ENCODE data around the gene GATAD2B.

GATAD2B gene

DNA sequence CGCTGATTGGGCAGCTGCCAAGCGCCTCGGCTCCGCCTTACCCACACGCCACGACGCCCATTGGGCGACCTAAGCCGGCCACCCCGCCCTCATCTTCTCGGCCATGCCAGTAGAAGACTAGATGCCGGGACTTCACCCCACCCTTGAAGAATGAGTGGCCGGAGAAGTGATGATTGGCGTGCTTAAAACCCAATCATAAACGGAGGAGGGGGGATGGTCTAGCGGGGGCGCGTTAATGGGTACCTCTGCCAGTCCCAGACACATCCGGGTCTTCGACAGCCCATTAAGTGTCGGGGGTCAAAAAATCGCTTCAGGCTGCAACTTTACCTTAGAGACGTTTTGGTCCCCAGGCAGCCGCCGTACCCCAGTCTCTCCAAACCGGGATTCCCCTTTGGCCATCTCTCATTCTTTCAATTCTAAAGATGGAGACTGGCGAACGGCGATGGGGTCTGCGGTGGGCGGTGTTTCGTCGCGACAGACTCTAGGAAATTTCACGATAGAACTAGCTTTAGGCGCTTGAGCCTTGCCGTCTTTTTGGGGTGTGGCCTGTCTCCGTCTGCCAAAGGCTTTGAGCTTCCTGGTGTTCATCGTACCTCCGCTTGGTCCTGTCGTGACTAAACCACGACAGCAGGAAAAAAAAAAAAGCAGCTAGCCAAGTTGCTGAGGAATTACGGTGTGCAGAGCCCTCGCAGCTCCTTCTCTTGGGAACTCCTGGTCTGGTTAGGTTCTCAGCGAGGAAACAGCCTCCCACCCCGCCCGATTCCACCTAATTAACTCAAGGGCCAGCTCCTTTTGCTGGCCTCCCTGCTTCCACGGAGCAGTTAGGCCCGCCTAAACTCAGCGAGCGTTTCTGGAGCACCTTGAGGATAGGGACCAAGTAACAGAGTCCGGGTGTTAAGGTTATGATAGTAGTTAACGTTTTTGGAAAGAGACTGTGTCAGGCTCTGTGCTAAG lies at the start of gene GATAD2B:
Gene GATAD2B, minus strand, starts transcription at position 1 of the 954 bp plus-strand sequence. CDS start 94,625 bp downstream, outside the sequence.
- DNase-seq: peak; percentile 100

DNA sequence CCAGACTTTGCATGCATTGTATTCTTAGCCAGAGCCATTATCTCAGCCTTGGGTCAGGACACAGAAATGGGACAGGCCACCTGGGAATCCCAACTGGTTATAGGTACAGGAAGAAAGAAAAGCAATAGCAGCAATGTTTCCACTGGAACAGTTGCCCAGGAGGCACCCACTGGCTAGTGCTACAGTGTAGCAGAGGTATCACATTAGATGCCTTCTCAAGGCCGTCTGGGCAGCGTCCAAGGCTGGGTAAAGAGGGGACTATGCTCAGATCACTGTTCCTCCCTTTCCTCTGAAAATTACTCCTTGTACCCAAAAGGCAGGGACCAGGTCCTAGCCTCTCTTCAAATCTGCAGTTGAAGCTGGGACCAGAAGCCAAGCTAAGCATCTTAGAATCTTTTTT lies 47.6 kb upstream of the GATAD2B start:
- DNase-seq: no peak

DNA sequence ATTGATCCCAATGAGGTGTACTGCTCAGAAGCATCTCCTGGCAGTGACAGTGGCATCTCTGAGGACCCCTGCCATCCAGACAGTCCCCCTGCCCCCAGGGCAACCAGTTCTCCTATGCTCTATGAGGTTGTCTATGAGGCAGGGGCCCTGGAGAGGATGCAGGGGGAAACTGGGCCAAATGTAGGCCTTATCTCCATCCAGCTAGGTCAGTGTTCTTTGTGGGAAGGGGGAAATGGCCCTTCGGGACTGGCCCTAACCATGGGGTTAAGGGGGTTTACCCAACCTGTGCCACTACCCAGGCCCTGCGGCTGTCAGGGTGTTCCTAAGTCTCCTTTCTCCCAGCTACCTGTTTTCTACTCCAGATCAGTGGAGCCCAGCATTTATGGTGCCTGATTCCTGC lies 46.2 kb upstream of the GATAD2B start:
- DNase-seq: no peak

DNA sequence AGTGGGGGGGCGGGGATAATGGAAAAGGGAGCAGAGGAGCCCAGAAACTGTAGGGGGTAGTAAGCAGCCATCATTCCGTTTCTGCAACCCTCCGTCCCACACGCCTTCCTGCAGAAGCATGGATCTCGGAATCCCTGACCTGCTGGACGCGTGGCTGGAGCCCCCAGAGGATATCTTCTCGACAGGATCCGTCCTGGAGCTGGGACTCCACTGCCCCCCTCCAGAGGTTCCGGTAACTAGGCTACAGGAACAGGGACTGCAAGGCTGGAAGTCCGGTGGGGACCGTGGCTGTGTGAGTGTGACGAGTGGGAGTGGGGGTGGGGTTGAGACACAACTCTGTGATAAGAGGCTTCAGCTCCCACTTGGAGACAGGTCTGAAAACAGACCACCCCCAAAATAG lies 45.6 kb upstream of the GATAD2B start:
- peak; percentile 71 for DNase-seq

DNA sequence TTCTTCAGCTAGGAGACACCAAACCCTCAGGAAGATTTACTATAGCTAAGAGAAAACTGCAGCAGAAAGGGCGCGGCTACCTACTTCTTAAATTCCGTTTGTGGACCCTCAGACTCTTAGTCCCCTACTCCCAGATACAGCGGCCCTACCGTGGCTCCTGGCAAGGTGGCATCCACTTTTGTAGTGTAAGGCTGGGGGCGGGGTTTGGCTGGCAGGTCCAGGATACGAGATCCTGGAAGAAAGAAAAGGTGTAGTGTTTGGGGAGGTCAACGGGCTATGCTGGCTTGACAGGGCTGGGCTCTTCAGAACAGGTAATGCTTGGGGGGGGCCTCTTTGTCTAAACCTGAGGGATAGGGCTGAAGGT lies 45.2 kb upstream of the GATAD2B start:
- peak; percentile 88 for DNase-seq

DNA sequence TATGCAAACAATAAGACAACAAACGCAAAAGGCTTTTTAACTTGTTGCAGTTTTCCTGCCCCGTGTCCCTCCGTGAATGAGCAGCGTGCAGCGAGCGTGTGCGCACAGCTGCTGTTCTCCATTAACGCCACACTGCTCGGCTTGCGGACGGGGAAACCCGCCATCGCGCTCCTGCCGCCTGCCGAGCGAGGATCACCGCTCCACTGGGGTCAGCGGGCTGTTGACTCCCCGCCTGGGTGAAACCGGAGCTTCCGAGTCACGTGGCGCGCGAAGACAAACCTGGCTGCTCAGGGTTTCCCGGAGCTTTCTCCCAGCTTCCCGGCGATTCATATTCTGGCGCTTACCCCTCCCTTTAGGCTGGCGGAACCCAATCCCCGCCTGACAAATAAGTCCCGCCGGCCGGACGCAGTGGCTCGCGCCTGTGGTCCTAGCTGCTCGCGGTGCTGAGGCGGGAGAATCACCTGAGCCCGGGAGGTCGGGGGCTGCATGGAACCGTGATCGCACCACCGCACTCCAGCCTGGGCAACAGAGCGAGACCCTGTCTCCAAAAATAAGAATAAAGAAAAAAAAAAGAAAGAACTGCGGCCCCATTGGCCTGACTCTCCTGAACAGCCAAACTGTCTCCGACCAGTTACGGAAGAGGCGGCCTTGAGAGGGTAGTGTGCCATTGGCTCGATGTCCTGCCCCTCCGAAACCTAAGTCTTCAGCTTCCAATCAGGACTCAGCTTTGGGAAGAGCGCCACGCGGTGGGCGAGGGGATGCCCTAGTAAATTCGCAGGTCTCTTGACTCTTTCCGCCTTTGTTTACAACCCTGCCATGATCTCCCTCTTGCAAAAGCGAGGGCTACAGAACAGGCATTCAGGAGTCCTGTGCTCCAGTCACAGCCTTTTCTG lies 44.6 kb upstream of the GATAD2B start, which contains the start of gene CREB3L4:
Gene CREB3L4, plus strand, starts transcription at position 796 of the 893 bp plus-strand sequence. CDS start 624 bp downstream, outside the sequence.
- DNase-seq: peak; percentile 99

DNA sequence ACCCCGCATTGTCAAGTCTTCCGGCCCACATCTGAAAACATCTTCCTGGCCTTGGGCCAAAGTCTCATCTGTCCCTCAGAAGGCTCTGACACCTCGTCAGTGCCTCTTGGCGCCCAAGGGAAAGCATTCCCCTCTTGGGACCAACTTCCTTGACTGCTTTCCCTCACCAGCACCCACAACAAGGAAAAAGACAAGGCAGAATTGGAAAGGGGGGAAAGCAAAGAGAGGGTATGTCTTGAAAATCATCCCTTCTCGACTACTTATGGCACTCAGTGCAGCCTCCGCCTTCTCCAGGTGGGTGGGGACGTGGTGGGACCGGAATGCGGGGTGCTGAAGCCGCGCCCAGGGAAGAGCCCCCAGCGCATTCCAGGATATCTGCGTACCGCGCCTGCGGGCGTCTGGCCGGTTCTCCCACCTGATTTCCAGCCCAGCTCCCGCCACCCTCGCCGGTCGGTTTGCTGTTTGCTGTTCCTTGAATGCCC lies 41.1 kb upstream of the GATAD2B start:
- DNase-seq: peak; percentile 84

DNA sequence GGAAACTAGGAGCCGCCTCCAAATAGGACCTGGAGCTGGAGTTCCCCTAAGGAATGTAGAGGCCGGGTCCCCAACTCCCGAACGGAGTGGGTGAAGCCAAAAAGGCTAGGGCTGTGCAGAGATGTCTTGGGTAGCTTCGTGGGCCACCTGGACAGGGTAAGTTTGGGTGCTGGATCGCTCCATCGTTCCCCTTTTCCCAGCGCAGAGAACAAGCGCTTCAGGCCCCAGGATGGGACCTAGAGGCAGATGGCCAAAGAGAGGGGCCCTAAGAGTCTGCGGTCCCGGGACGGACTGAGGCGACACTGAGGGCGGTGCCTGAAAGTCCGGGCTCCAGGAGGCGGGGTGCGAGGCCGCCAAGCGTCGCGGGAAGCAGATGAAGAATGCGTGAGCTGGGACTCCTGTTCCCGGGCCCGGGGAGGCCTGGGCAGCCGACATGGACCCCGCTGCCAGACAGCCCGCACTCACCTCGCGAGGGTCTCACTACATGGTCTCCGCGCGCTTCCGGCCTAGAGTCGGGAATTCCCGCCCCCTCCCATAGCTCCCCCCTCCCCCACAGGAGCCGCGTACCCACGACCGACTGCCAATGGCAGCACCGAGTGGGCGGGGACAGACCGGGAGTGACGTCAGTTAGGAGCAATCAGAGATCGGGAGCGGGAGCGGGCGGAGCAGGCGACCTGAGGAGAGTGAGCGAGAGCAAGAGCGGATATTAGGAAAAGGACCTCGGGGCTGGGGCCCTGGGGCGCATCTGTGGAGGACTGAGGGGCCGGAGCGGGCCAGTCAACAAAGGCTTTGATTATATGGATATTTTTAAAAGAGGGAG lies 40.5 kb upstream of the GATAD2B start, which contains the start of gene SLC39A1:
Gene SLC39A1, minus strand, starts transcription at position 508 of the 820 bp plus-strand sequence. CDS start 822 bp downstream, outside the sequence.
- peak; percentile 99 for DNase-seq

DNA sequence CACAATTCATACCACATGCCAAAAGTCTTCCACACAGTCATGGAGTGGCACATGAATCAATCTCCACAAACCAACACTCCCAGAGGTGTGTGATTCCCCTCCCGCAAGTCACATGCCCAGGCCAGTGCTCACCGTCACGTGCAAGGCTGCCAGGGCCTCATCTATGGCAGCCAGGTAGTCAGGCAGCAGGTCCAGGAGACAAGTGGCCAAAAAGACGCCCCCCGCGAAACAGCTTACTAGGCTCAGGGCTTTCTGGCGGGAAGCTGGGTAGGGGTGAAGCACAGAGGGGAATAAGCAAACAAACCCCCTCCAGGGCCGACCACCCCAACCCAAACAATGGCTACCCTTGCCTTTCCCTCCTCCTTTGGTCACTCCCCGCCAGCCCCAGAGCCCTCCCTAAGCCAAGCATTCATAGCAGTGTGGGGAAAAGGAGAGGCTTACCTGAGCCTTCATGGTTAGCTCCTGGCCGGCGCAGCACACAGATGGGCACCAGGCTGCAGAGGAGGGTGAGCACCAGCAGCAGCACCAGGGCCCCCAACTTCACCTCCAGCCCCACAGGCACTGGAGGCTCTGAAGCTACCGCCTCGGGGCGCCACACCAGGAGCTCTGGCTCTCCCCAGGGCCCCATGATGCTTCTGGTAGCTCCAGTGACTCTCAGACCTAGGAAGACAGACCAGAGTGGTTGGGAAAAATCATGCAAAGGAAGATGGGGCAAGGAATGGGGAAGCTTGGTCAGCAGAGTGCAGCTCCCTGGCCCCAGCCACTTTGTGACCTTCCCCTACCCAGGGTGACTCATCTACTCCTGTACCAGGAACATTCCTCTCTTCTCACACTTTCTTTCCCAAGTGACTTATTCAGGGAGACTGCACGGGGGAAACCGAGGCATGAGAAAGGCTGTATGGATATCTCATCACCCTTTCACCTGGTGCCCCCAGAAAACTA lies 39.6 kb upstream of the GATAD2B start:
- DNase-seq: peak; percentile 59

DNA sequence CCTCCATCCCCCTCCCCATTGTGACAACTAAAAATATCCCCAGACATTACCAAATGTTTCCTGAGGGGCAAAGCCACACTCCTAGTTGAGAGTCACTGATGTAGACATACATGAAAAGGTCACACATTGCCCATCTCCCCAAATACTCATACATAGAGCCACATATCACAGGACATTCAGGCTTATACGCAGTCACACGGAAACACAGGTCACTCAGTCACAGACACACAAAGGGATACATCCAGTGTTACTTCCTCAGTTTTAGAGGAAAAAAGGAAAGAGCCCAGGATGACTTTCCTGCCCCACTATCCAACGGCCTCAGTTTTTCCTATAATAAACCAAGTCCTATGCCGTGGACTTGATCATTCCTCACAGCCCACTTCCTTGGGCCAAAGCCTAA lies 38.6 kb upstream of the GATAD2B start:
- DNase-seq: no peak

DNA sequence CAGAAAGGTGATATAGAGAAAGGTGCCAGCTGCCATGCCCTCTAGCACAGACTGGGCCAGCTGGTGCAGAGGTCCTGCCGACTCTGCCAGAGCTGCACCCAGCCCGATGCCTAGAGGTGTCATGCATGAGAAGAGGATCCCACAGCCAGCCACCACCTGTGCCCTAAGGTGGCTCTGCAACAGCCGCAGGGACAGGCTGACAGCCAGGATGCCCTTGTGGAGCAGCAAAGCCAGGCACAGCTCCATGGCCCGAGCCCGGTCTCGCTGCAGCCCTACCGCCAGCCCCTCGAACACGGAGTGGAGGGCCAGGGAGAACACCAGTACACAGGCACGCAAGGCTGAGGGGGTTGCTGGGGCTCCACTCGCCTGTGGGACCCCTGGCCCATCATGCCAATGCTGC lies 37.4 kb upstream of the GATAD2B start:
- no peak for DNase-seq

DNA sequence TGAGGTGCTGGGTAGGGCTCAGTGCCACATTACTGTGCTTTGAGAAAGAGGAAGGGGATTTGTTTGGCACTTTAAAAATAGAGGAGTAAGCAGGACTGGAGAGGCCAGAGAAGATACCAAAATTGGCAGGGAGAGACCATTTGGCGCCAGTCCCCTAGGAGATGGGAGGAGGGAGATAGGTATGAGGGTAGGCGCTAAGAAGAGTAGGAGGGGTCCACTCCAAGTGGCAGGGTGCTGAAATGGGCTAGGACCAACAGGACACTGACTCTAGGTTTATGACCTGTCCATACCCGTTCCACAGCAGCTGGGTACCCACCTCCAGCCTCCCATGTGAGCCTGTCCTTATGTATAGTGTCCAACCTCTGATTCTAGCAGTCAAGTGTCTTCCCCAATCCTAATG lies 36.7 kb upstream of the GATAD2B start:
- no peak for DNase-seq

DNA sequence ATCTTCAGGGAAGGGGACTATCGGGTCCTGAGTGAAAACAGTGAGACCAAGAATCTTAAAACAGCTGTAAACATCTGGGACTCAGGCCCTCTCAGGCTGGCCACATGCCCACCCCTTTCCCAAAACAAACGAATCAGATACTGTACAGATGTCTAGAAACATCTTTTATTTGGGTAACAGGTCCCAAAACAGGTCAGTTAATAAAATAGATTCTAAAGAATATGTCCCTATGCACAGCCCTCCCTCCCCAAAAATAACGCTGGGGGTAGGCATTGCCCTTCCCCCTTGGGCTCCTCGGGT lies 36.1 kb upstream of the GATAD2B start:
- no peak for DNase-seq

DNA sequence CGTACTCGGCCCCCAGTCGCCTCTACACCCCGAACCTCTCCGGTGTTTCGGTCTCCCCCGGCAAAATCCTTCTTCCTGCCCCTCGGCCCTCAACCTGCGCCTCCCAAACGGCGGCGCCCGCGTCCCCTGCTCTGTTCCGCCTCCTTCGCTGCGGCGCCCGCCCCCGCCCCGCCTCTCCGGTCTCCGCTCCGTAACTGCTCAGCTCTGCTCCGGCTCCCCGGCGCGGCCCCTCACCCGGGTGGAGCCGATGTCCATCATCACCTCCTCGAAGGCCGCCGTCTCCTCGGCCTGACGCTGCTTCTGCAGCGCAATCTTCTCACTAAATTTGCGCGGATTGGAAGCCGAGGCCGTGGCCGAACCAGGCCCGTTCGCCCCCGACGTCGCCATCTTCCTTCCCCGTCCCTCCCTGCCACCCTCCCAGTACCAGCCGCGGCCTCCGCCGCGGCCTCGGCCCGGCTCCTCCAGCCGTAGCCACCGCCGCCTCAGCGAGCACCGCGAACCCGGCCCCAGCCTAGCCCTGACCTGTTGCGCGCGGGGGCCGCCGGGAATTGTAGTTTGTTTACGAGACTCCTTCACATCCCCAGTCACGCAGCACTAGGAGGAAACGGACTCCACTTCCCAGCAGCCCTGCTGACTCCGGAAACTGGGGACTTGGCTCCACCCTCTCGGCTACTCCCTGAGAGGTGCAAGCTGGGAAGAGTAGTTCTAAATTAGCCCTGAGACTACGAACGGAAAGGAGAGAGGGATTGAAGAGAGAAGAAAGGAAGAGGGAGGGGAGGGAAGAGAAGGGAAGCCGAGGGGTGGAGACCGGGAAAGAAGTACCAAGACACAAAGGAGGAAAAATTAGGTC lies 35.6 kb upstream of the GATAD2B start, which contains the start of gene CRTC2:
Gene CRTC2, minus strand, starts transcription at position 502 of the 850 bp plus-strand sequence. Its CDS starts 115 bp downstream, at position 387.
- DNase-seq: peak; percentile 100

DNA sequence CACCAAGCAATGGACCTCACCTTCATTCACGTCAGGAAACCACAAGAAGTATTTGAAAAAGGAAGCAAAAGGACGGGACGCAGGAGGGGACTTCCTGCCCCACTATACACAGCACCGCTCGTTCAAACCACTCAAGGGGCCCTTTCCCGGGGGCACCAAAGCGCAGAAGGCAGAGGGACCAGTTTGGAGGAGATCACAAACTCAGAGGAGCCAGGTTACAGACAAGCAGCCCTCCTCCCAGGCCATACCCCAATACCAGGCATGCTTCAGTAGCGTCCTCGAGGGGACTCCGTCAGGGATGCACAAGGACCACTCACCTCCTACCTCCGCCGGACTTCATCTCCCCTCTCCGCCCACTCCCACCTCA lies 35.0 kb upstream of the GATAD2B start:
- peak; percentile 60 for DNase-seq

DNA sequence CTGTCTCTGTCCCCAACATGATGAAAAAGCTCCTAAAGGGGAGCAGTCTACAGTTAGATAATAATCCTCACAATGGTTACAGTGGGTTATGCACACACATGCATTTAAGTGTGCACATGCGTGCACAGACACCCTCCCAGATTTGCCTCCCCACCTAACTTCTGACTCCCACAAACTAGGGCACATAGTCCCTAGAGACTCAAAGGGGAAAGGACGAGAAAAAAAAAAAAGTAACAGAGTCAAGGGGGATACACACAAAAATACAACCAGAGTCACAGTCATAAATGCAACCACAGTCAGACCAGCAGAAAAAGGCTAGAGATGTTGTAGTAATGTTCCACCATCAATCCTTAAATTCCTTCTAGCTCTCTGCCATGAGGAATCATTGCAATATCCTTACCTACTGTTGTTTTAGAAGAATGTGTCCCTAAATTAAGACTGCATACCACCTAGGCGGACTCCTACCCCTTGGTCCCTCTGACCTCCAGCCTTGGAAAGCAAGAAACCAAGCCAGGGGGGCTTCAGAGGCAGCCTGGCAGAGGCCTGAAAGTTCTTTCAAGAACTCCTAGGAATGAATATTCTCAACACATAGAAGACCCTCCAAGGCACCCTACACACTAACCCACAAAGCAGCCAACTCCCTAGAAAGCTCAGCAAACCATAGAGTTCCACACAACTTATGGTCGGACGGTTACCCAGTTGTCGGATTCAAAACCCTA lies 34.4 kb upstream of the GATAD2B start:
- DNase-seq: no peak

DNA sequence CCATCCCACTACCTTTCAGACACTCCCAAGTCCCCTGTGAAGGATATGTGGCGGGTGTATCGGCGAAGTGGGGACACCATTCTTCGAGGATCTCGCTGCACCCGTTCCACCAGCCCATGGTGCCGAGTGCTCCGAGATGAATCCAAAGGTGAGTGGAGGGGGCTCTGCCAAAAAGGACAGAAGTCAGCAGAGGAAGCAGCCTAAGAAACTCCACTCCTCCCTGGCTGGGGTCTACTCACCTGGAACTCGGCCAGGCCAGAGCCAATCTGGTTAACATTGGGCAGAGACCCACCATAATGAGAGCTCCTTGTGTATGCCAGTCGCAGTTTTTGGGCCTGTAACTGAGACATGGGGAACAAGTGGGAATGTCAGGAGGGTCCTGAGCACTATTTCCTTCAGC lies 32.1 kb upstream of the GATAD2B start:
- no peak for DNase-seq

DNA sequence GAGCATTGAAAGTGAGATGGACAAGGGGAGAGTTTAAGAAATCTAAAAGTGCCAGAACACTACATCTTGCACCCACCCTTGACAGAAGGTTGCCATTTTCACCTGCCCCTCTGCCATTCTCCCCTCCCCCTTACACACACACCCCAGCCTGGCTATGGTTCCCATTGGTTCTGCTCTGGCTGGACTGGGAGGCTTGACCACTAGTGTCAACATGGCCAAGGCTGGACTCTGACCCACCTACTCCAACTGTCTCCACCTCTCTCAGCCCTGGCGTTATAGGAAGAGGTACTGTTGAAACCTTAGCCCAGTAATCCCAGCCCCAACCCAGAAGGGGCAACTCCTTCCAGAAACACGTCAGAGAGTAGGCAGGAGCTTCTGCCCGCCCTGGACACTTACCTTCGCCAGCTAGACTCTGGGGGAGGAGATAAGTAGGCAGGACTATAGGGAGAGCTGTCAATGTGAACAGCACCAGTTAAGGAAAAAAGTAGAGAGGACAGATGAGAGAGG lies 31.1 kb upstream of the GATAD2B start:
- no peak for DNase-seq

DNA sequence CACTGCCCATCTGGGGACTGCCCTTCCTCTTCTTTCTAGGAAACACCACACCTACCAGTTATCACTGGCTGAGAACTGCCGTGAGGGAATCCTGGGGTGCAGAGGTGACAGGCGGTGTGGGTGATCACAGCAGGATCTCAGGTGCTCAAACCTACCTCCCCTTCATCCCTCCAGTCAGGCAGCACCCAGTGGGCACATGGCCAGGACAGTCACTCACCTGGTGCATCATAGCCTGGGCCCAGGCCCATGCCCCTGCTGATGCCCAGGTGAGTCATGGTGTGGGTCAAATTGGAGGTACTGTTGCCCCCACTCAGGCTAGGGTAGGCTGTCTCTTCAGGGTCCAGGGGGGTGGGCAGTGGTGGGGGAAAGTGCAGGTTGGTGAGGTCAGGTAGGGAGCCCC lies 29.0 kb upstream of the GATAD2B start:
- no peak for DNase-seq

All from NCI-H69 (cell line).